NCI-H748 treated with DMSO at 0.1 percent for 48 hours (cell line): ENCODE results near the gene LALBA.
"Not testable (repeated sequence)": the region's sequence is repeated elsewhere in the genome, so short reads cannot be mapped to it uniquely, and the experiment has no call there.

Source experiments
- DNase-seq: peaks from one replicate; lab custom pipeline; 2025; lab: John Stamatoyannopoulos, UW

Gene LALBA

DNA sequence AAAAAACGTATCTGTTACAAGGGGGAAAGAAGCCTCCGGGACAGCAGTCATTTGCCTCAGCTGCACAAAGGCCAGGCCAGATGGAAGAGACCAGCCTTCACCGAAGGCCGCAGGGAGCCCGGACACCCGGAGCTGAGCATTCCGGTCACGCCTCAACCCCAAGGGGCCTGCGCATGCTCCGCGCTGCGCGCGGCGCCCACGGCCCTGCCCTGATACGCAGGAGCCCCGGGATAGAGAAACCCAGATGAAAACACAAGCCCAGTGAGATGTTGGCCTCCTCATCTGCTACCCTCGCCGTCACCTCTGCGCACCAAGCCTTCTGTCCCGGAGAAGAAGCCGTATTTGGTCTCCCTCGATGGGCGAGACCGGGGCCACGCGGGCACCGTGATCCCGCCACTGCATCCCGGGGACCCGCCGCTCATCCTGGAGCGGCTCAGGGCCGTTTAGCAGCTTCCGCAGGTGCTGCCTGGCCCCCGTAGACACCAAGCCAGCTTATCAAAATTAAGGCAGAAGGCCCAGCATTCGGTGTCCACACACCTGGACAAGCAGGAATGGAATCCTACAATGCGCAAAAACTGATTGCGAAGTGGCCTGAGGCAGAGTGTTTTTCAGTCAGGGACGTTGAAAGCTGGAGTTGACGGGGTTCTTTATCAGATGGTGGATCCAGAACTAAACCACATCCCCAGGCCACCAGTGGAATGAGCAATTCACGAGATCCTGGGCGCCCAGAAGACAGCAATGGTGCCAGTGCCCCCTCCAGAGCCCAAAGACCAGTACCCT is 41.8 kb downstream of the LALBA start:
- DNase-seq: no peak

DNA sequence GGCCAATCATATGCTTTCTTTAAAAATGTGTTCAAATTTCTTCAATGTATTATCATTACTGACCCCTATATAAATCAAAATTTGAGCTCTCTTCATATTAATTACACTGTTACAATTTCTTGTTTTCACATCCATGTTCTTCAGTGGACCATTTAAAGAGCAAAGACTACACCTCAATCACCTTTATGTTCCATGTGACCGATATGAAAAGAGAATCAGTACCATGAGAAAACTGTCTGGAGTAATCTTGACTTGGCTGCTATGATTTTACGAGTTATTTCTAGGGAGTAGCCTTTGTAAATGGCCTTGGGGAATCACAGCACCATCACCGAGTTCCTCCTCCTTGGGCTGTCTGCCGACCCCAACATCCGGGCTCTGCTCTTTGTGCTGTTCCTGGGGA is 44.5 kb downstream of the LALBA start, which contains the start of gene OR8S1:
TSS of gene OR8S1 (plus strand) at position 301 of the 400 bp plus-strand sequence. CDS start at position 301, 0 bp downstream.
- DNase-seq: no peak

GRCh38 chr12:48520381-48520780 is 49.5 kb downstream of the LALBA start:
- DNase-seq: not testable (repeated sequence)
